GM13976 (cell line): ENCODE results near the gene TTLL12.
A peak's percentile ranks its signal among the peaks of the same experiment; 100 is the strongest.
"Not testable (repeated sequence)": the region's sequence is repeated elsewhere in the genome, so short reads cannot be mapped to it uniquely, and the experiment has no call there.

Experiments used
- DNase-seq: peaks from one replicate; pipeline ENCODE4 v3.0.0; 2012; ENCODE audit warnings: low spot score
- CTCF ChIP-seq: IDR thresholded peaks from 2 replicates; pipeline ENCODE4 v1.5.1; 2012; ENCODE audit warnings: borderline replicate concordance, mild to moderate bottlenecking; ENCODE audit not compliant: insufficient read depth; ENCODE audit errors: extremely low read depth, missing control alignments, control extremely low read depth
- in situ Hi-C: fragments of 300-500 bp; cut with MboI; formaldehyde crosslinking; loops from one replicate; pipeline ENCODE4 v1.12.0; 2022; ENCODE audit warnings: low sequenced_read_pairs, mixed read lengths, inconsistent platforms; ENCODE audit not compliant: unreplicated experiment

The TTLL12 gene

GRCh38 chr22:43152003-43152356 lies 35.0 kb downstream of the TTLL12 start:
- DNase-seq, result no peak
- TF ChIP-seq CTCF, result no peak
- in situ Hi-C loops, result no loop called here

DNA sequence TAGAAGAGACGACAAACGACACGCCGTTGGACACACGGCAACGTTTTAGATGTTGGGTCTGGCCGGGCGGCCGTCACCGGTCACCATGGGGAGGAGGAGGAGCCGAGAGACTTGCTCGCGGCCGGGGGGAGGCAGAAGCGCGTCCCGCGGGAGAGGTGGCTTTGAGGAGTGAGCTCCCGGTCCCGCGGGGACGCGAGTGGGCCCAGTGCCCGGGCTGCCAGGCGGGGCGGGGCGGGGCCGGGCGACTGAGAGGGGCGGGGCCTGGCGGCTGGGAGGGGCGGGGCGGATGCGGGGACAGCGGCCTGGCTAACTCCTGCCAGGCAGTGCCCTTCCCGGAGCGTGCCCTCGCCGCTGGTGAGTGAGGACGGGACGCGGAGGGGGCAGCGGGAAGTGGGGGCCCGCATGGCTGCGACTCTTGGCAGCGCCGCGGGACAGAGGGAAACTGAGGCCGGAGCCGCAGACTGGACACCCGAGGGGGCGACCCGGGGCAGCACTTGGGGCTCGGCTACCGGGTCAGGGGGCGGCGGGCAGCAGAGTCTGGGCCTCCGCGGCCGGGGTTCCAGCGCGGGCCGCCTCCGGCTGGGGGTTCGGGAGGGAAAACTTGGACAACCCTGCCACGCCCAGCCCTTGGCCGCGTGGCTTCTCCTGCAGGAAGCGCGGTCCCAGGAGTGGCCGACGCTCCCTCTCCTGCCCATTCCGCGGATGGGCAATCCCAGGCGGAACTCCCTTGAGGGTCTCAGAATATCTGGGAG lies 35.5 kb downstream of the TTLL12 start, which contains the start of gene TSPO:
Gene TSPO, plus strand, starts transcription at position 309 of the 752 bp plus-strand sequence. CDS start 7,680 bp downstream, outside the sequence.
- in situ Hi-C loops, result no loop called here
- peak; percentile 84 for DNase-seq
- TF ChIP-seq CTCF, result no peak

DNA sequence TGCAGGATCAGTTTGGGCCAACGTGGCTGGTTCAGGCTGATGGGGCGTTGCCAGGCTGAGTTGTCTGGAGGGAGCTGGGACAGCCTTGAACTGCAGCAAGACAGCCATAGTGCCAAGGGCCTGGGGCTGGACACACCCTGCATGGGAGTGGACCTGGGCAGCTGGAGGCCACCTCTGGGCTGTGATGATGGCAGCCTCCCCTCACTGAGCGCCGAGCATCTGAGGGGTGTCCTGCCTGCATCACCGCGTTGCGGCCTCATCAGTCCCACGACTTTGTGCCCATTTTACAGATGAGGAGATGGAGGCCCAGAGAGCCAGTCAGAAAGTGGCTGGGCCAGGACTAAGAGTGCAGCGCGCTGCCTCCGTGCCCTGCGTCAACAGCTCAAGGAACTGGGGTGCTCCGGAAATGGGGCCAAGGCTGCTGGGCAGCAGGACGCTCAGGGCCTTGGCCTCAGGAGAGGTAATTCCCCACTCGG lies 36.2 kb downstream of the TTLL12 start:
- in situ Hi-C loops, result no loop called here

DNA sequence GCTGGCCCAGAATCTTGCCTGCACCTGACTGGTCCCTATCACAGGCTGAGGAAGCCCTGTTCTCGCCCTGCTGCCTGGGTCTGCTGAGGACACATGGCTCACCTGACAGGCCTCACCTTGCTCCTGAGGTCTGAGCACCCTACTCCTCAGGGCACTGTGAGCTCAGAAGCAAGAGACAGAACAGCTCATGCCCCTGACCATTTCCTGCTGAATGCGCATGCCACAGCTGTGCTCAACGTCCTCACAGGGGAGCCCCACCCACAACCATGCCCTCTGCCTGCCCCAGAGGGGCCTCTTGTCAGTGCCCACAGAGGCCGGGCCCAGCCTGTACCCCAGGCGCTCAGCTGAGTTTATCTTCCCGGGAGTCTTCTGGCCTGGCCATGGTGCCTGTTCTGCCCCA lies 38.4 kb downstream of the TTLL12 start:
- in situ Hi-C loops, result no loop called here
- no peak for TF ChIP-seq CTCF
- DNase-seq, result no peak

More for the DNA sequence above, 36.2 kb downstream of the TTLL12 start:
- no peak for DNase-seq
- TF ChIP-seq CTCF, result no peak

GRCh38 chr22:43147821-43148220 lies 39.1 kb downstream of the TTLL12 start:
- TF ChIP-seq CTCF, result no peak
- DNase-seq, result no peak
- in situ Hi-C loops, result no loop called here

DNA sequence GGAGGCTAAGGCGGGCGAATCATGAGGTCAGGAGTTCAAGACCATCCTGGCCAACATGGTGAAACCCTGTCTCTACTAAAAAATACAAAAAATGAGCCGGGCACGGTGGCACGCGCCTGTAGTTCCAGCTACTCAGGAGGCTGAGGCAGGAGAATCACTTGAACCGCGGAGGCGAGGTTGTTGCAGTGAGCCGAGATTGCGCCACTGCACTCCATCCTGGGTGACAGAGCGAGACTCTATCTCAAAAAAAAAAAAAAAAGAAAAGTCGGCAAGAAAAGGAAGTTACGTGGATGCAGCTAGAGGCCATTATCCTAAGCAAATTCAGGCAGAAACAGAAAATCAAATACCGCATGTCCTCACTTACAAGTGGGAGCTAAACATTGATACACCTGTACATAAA lies 40.6 kb downstream of the TTLL12 start:
- in situ Hi-C loops, result not testable (repeated sequence)

GRCh38 chr22:43145371-43145770 lies 41.6 kb downstream of the TTLL12 start:
- DNase-seq, in situ Hi-C loops: not testable (repeated sequence)

More for the DNA sequence above, 40.6 kb downstream of the TTLL12 start:
- not testable (repeated sequence) for DNase-seq
